A549 treated with Mapracorat at 1 μM for 4 hours (cell line): ENCODE data around the gene FGFBP2. TPM values are rescaled to one million over a fixed set of nuclear protein-coding genes. Genes with fewer than 3 reads are reported as not detected.

Experiments used
- total RNA-seq: library from RNA; stranded (reverse); fragments of 200-300 nt; extraction: Qiagen RNA extraction; gene quantifications from 5 replicates; pipeline ENCODE4 v1.2.3, GENCODE V29; 2022

Gene FGFBP2, protein sequence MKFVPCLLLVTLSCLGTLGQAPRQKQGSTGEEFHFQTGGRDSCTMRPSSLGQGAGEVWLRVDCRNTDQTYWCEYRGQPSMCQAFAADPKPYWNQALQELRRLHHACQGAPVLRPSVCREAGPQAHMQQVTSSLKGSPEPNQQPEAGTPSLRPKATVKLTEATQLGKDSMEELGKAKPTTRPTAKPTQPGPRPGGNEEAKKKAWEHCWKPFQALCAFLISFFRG
- 0.15 to 0.67 TPM (median 0.24 TPM) in 5 replicates for total RNA-seq

GRCh38 chr4:15963001-15963451 lies at the start of gene FGFBP2:
TSS of gene FGFBP2 (minus strand) at chr4:15963175. CDS start at chr4:15963129, 46 bp downstream.

GRCh38 chr4:15938640-15939039 lies 24.3 kb downstream of the FGFBP2 start, which contains the start of gene FGFBP1:
TSS of gene FGFBP1 (minus strand) at chr4:15938740. CDS start at chr4:15936632, 2,108 bp downstream.

Other genes with a start within 250 kb of the FGFBP2 start
- 9.6 to 16.6 TPM (median 13.3 TPM) in 5 replicates for gene CD38, start 184.8 kb downstream of the FGFBP2 start, total RNA-seq
- 2.9 to 4.4 TPM (median 3.9 TPM) in 5 replicates for gene FGFBP1, start 24.4 kb downstream of the FGFBP2 start, total RNA-seq
- gene PROM1, start 120.8 kb upstream of the FGFBP2 start, total RNA-seq, result 0.28 to 0.59 TPM (median 0.37 TPM) in 5 replicates